Sigmoid colon (tissue), 7 donors: ENCODE data around the gene TMEM258. TPM values are rescaled to one million over a fixed set of nuclear protein-coding genes. Genes with fewer than 3 reads are reported as not detected.

ENCODE experiments used
- DNase-seq: peaks from one replicate; pipeline ENCODE4 v3.0.0-alpha.2; 2019
- H3K27ac ChIP-seq, 4 donors: fragments of 200-600 bp; sonication (generic); one replicate each; pipeline ENCODE4 v1.5.1; 2016 to 2019; ENCODE audit warnings: mild to moderate bottlenecking in 1 of 4
- H3K27me3 ChIP-seq, 3 donors: fragments of 200-600 bp; sonication (generic); one replicate each; pipeline ENCODE4 v1.5.1; 2019; ENCODE audit warnings: mild to moderate bottlenecking in 1 of 3
- H3K36me3 ChIP-seq, 4 donors: fragments of 200-600 bp; sonication (generic); one replicate each; pipeline ENCODE4 v1.5.1; 2016 to 2019
- H3K4me1 ChIP-seq, 4 donors: fragments of 200-600 bp; sonication (generic); one replicate each; pipeline ENCODE4 v1.5.1; 2017 to 2019
- H3K4me3 ChIP-seq, 4 donors: fragments of 200-600 bp; sonication (generic); one replicate each; pipeline ENCODE4 v1.5.1; 2017 to 2019; ENCODE audit warnings: mild to moderate bottlenecking in 2 of 4, moderate library complexity in 1 of 4
- H3K9me3 ChIP-seq, 4 donors: fragments of 200-600 bp in 3 of 4; sonication (generic) in 3 of 4; one replicate each; pipeline versions ENCODE4 v1.5.1 to v1.6.1; 2013 to 2019
- CTCF ChIP-seq, 4 experiments: fragments of 450-650 bp in 3 of 4; fragments of 200-600 bp in 1 of 4; IDR thresholded peaks; one replicate each; pipeline ENCODE4 v1.5.1; 2016 to 2019; ENCODE audit warnings: antibody characterized with exemption in 4 of 4, mild to moderate bottlenecking in 3 of 4, moderate library complexity in 2 of 4
- EP300 ChIP-seq, 4 donors: sonication (generic); formaldehyde crosslinking; IDR thresholded peaks; one replicate each; pipeline ENCODE4 v1.6.1; 2017; ENCODE audit warnings: antibody characterized with exemption in 4 of 4
- POLR2A ChIP-seq, 2 donors: fragments of 450-650 bp; IDR thresholded peaks; one replicate each; pipeline ENCODE4 v1.6.1; 2016; ENCODE audit warnings: antibody characterized with exemption in 2 of 2, mild to moderate bottlenecking in 2 of 2, moderate library complexity in 2 of 2
- POLR2AphosphoS5 ChIP-seq, 4 donors: sonication (generic); formaldehyde crosslinking; IDR thresholded peaks; one replicate each; pipeline ENCODE4 v1.6.1; 2017; ENCODE audit warnings: antibody characterized with exemption in 4 of 4
- WGBS, 2 donors: extraction: QIAGEN DNeasy Blood & Tissue Kit; methylation state at CpG; one replicate each; pipeline ENCODE4 v1.1.7; 2013; 5-methylcytosine and 5-hydroxymethylcytosine counted together
- intact Hi-C: fragments of 100-400 bp; cut with DNase I; formaldehyde crosslinking; loops from one replicate; pipeline ENCODE4 v1.15.1; 2023
- polyA plus RNA-seq, 3 donors: library from polyadenylated mRNA; stranded (reverse); fragments of 200-250 nt; gene quantifications; one replicate each; pipeline ENCODE4 v1.2.3, GENCODE V29; 2013
- total RNA-seq, 4 donors: library from RNA; depleted of rRNA; stranded (reverse); fragments of >200 nt; gene quantifications; one replicate each; pipeline ENCODE4 v1.1.0, GENCODE V29; 2016
- donor health status: healthy with polysubstance abuse.
- donor health status: Bipolar disorder and iron deficiency.
- donor health status: healthy.

Gene TMEM258
- total and polyA plus RNA-seq, 7 donors: 39.9 to 224 (median 64.7) TPM

- no peaks in the 10 kb centered on the region for H3K36me3 ChIP-seq
- H3K27me3 ChIP-seq: peaks cover 0 to 27% (median 0%) of the 10 kb centered on the region in 3 donors
- H3K9me3 ChIP-seq: no peaks in the 10 kb centered on the region
- H3K4me3 ChIP-seq: no peak overlapping the region
- H3K4me1 ChIP-seq: no peaks in the 10 kb centered on the region
- no peak overlapping the region for H3K27ac ChIP-seq
- WGBS, 2 donors: 74 to 82% methylated on average over 11 of the region's 11 CpGs
- no peak for DNase-seq
- intact Hi-C loops: no loop called here
- no peak for TF ChIP-seq CTCF (IDR thresholded peaks at IDR 0.05)
- no peak for TF ChIP-seq EP300 (IDR thresholded peaks at IDR 0.05)
- TF ChIP-seq POLR2A (IDR thresholded peaks at IDR 0.05): no peak
- TF ChIP-seq POLR2AphosphoS5 (IDR thresholded peaks at IDR 0.05): no peak
Observed at GRCh38 chr11:61761440-61762222, 30.8 kb downstream of the TMEM258 start.

DNA sequence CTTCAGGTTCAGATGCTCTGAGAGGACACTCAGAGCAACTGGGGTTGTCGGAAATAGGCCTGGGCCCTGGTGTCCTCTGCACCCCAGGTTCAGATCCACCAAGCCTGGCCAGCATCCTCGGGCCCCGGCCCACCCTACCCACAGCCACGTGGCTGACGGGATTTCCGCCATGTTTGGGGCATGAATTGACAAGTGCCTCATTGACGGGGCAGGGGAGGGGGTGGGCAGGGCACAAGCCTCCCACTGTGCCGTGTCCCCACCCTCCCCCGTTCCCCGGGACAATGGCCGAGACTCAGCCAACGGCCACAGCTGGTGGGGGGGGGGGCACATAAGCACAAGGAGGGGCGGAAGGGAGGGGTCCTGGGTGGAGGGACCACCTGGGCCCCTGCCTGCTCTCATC is 31.5 kb downstream of the TMEM258 start:
- no peak for DNase-seq
- TF ChIP-seq EP300 (IDR thresholded peaks at IDR 0.05) (no peak), CTCF (IDR thresholded peaks at IDR 0.05) (no peak), POLR2AphosphoS5 (IDR thresholded peaks at IDR 0.05) (no peak)
- Histone ChIP-seq H3K9me3 (no peaks in the 10 kb centered on the region), H3K4me1 (no peaks in the 10 kb centered on the region), H3K27me3 (peaks cover 0 to 27% (median 0%) of the 10 kb centered on the region in 3 donors), H3K4me3 (no peak overlapping the region), H3K27ac (no peak overlapping the region), H3K36me3 (no peaks in the 10 kb centered on the region)
- WGBS, 2 donors: 83 to 88% methylated on average over 13 of the region's 13 CpGs
- intact Hi-C loops: no loop called here

- intact Hi-C loops: no loop called here
- TF ChIP-seq EP300 (IDR thresholded peaks at IDR 0.05) (no peak), CTCF (IDR thresholded peaks at IDR 0.05) (no peak), POLR2AphosphoS5 (IDR thresholded peaks at IDR 0.05) (no peak), POLR2A (IDR thresholded peaks at IDR 0.05) (no peak)
- no peak overlapping the region for H3K27ac ChIP-seq
Observed at GRCh38 chr11:61757213-61757862, 35.1 kb downstream of the TMEM258 start.

GRCh38 chr11:61756452-61757212 is 35.8 kb downstream of the TMEM258 start:
- Histone ChIP-seq H3K36me3 (no peaks in the 10 kb centered on the region), H3K27me3 (peaks cover 9 to 21% (median 10%) of the 10 kb centered on the region in 3 donors), H3K4me1 (peaks cover 0 to 13% (median 10%) of the 10 kb centered on the region in 4 donors), H3K9me3 (no peaks in the 10 kb centered on the region), H3K4me3 (no peak overlapping the region), H3K27ac (no peak overlapping the region)
- TF ChIP-seq POLR2AphosphoS5 (IDR thresholded peaks at IDR 0.05) (no peak), EP300 (IDR thresholded peaks at IDR 0.05) (no peak), POLR2A (IDR thresholded peaks at IDR 0.05) (no peak), CTCF (IDR thresholded peaks at IDR 0.05) (no peak)
- WGBS, 2 donors: 19 to 58% methylated on average over 9 of the region's 9 CpGs
- intact Hi-C loops: no loop called here
- no peak for DNase-seq

More at GRCh38 chr11:61757213-61757862, 35.1 kb downstream of the TMEM258 start:
- H3K4me3 ChIP-seq: no peak overlapping the region
- H3K4me1 ChIP-seq: peaks cover 0 to 8% (median 8%) of the 10 kb centered on the region in 4 donors
- DNase-seq: no peak
- H3K9me3 ChIP-seq: no peaks in the 10 kb centered on the region
- no peaks in the 10 kb centered on the region for H3K36me3 ChIP-seq
- peaks cover 6 to 21% (median 9%) of the 10 kb centered on the region in 3 donors for H3K27me3 ChIP-seq
- WGBS, 2 donors: 59 to 83% methylated on average over 15 of the region's 15 CpGs
